ENCODE results near the gene HSPB8. TPM values are rescaled to one million over a fixed set of nuclear protein-coding genes. Genes with fewer than 3 reads are reported as not detected.

Gene HSPB8
- polyA plus RNA-seq, 2 of the 4 experiments (the other 2 are of a cell fraction), result 7.8 to 9.6 TPM

GRCh38 chr12:119202544-119202943 lies 23.8 kb downstream of the HSPB8 start:
- POLR2A ChIA-PET, result no interaction called here
- ATAC-seq (no peak), FAIRE-seq (no peak), DNase-seq (ENCODE audit: low read depth in 1 of 2, low spot score in 1 of 2) (no peak)
- no peak overlapping the region for H3K4me2 ChIP-seq
- CTCF ChIA-PET, result interaction anchor here (0.6 kb wide), 1 partner anchor 80 kb away, joined by 3 read pairs; no protein-coding TSS in a partner anchor
- H3K9me3 ChIP-seq, result no peaks in the 10 kb centered on the region
- 32% methylated on average over 2 of the region's 2 CpGs for WGBS (ENCODE audit: missing lambda C conversion rate)
- no peaks in the 10 kb centered on the region for H3K4me1 ChIP-seq
- H3K4me3 ChIP-seq, result no peak overlapping the region
- H3K27ac ChIP-seq, result no peak overlapping the region
- no peak for TF ChIP-seq E2F6 (IDR thresholded peaks at IDR 0.05; ENCODE audit: borderline replicate concordance, low read depth)
- no peak for TF ChIP-seq BCL3 (IDR thresholded peaks at IDR 0.05)
- no peak for TF ChIP-seq CEBPB (IDR thresholded peaks at IDR 0.05)
- TF ChIP-seq ZC3H11A (IDR thresholded peaks at IDR 0.05), result no peak
- TF ChIP-seq SREBF2 (IDR thresholded peaks at IDR 0.05), result no peak
- TF ChIP-seq MAFK (IDR thresholded peaks at IDR 0.05; ENCODE audit: partially characterized antibody), result no peak
- TF ChIP-seq KDM5A (IDR thresholded peaks at IDR 0.05), result no peak

- no peak for TF ChIP-seq HMGXB4 (CRISPR knock-in tag; IDR thresholded peaks at IDR 0.05; ENCODE audit: borderline replicate concordance)
- TF ChIP-seq RAD21 (conservative IDR thresholded peaks at IDR 0.05 in 1 of 2, IDR thresholded peaks at IDR 0.05 in 1 of 2), result no peak
- no peak for TF ChIP-seq FOSL2 (IDR thresholded peaks at IDR 0.05)
- no peak for TF ChIP-seq FOSL2 (CRISPR knock-in tag; IDR thresholded peaks at IDR 0.05)
- TF ChIP-seq TFCP2L1 (CRISPR knock-in tag; IDR thresholded peaks at IDR 0.05), result no peak
- no peak overlapping the region for H3K27ac ChIP-seq
- 0% methylated on average over 2 of the region's 2 CpGs for WGBS (ENCODE audit: missing lambda C conversion rate)
- POLR2A ChIA-PET, result no interaction called here
- no peak for FAIRE-seq
- DNase-seq (ENCODE audit: low read depth in 1 of 2, low spot score in 1 of 2), result no peak
- H3K4me3 ChIP-seq, result no peak overlapping the region
- H3K4me1 ChIP-seq, result peaks cover 5% of the 10 kb centered on the region; the same call in 1 of the 3 replicates
- H3K9me3 ChIP-seq, result no peaks in the 10 kb centered on the region
- no peak overlapping the region for H3K4me2 ChIP-seq
- CTCF ChIA-PET, result no interaction called here
- ATAC-seq, result no peak
Observed at GRCh38 chr12:119204131-119204530, 25.4 kb downstream of the HSPB8 start.

GRCh38 chr12:119204671-119205285 lies 26.0 kb downstream of the HSPB8 start:
- CTCF ChIA-PET, result no interaction called here
- 60% methylated on average over 7 of the region's 7 CpGs for WGBS (ENCODE audit: missing lambda C conversion rate)

More at GRCh38 chr12:119204671-119205285, 26.0 kb downstream of the HSPB8 start:
- POLR2A ChIA-PET, result no interaction called here
- FAIRE-seq, result no peak
- no peak for DNase-seq (ENCODE audit: low read depth in 1 of 2, low spot score in 1 of 2)
- Histone ChIP-seq H3K4me2 (no peak overlapping the region), H3K4me3 (no peak overlapping the region), H3K27ac (no peak overlapping the region), H3K9me3 (no peaks in the 10 kb centered on the region), H3K4me1 (peaks cover 5% of the 10 kb centered on the region; the same call in 1 of the 3 replicates)
- TF ChIP-seq HES2 (IDR thresholded peaks at IDR 0.05) (no peak), HOXB13 (CRISPR knock-in tag; IDR thresholded peaks at IDR 0.05; ENCODE audit: low read depth) (no peak), CHD4 (IDR thresholded peaks at IDR 0.05; ENCODE audit: borderline replicate concordance) (no peak), ZNF302 (CRISPR knock-in tag; IDR thresholded peaks at IDR 0.05) (no peak)
- no peak for ATAC-seq

All from A549 (cell line).